ENCODE measurements around the gene SCGB3A1. TPM values are rescaled to one million over a fixed set of nuclear protein-coding genes. Genes with fewer than 3 reads are reported as not detected.

The SCGB3A1 gene
- total and polyA plus RNA-seq, 9 of the 15 experiments (the other 6 are each of a cell fraction or from before 2014, with no cell fraction given): 0.33 TPM; not detected in 8

- TF ChIP-seq ZSCAN32 (CRISPR knock-in tag; IDR thresholded peaks at IDR 0.05): no peak
- TF ChIP-seq ARID3A (IDR thresholded peaks at IDR 0.05; ENCODE audit: borderline replicate concordance, low read depth, low read length): no peak
- no peak for TF ChIP-seq RBM25 (IDR thresholded peaks at IDR 0.05; ENCODE audit: low read depth, low read length, severe bottlenecking)
- no peak for TF ChIP-seq NR1H2 (CRISPR knock-in tag; IDR thresholded peaks at IDR 0.05)
- TF ChIP-seq HNRNPUL1 (IDR thresholded peaks at IDR 0.05; ENCODE audit: low read length): no peak
- TF ChIP-seq AFF1 (IDR thresholded peaks at IDR 0.05; ENCODE audit: low read depth in 1 of 2, partially characterized antibody in 2 of 2): no peak
- TF ChIP-seq SIN3A (IDR thresholded peaks at IDR 0.05; ENCODE audit: borderline replicate concordance in 2 of 2, control insufficient read depth in 1 of 2, low read depth in 2 of 2, low read length in 2 of 2): no peak
- TF ChIP-seq PTRF (tag; IDR thresholded peaks at IDR 0.05): no peak
Observed at GRCh38 chr5:180613814-180614188, 22.5 kb upstream of the SCGB3A1 start (continued).
